ENCODE measurements around the gene GPR61. TPM values are rescaled to one million over a fixed set of nuclear protein-coding genes. Genes with fewer than 3 reads are reported as not detected.

The GPR61 gene
- total and polyA plus RNA-seq, 9 of the 15 experiments (the other 6 are each of a cell fraction or from before 2014, with no cell fraction given), result 0.04 to 1.1 (median 0.25) TPM; not detected in 4

DNA sequence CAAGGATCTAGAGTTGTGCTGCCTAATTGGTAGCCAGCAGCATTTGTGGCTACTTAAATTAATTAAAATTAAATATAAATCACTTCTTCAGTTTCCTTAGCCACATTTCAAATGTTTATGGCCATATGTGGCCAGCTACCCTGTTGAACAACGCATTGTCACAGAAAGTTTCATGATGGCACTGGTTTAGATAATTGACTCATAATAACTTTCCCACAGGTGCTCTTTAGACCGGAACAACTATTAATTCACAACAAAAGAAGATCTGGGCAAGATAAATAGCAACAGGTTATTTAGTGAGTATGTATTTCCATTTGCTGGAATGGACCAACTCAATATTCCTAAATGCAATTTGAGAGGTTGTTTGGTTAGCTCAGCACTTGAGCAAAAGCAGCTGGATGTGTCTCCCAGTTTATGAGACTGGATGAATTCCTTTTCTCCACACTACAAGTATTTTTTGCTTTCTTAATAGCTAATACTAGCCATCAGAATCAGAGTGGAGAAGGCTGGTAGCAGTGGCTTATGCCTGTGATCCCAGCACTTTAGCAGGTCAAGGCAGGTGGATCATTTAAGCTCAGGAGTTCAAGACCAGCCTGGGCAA is 26.5 kb upstream of the GPR61 start:
- POLR2A ChIA-PET, result interaction anchor here (0.5 to 1.2 kb wide), 5 partner anchors 9 to 44 kb away, joined by 3 to 4 read pairs (median 4); partner anchors contain the start of gene GNAI3
- ATAC-seq (no peak), DNase-seq (ENCODE audit: extremely low read depth in 1 of 4, low spot score in 3 of 4) (no peak), FAIRE-seq (no peak)
- BruUV-seq (replicated peaks), result no TSS peak
- no peak overlapping the region for H2AFZ ChIP-seq (ENCODE audit: low read depth, low read length)
- H3K27ac ChIP-seq (ENCODE audit: extremely low read depth, low read depth, low read length), result no peak overlapping the region
- peaks cover 5 to 27% of the 10 kb centered on the region in 2 experiments for H3K27me3 ChIP-seq (ENCODE audit: control insufficient read depth in 2 of 2, insufficient read depth in 2 of 2, low read length in 2 of 2)
- H3K4me2 ChIP-seq (ENCODE audit: insufficient read depth, low read length), result no peak overlapping the region
- WGBS (ENCODE audit: insufficient coverage, low coverage, missing lambda C conversion rate), result 12% methylated on average over 2 of the region's 2 CpGs
- in situ Hi-C loops (cut with MboI), result no loop called here
- peaks cover 1% of the 10 kb centered on the region; the same call in 1 of the 2 replicates for H4K20me1 ChIP-seq (replicated peaks; ENCODE audit: control insufficient read depth, insufficient read depth, low read length)
- intact Hi-C loops (cut with micrococcal nuclease), result no loop called here
- H3K4me3 ChIP-seq, result no peak overlapping the region
- H3K4me1 ChIP-seq (replicated peaks in 1 of 2; ENCODE audit: control insufficient read depth in 2 of 2, insufficient read depth in 2 of 2, low read length in 2 of 2), result peaks cover 0 to 19% of the 10 kb centered on the region in 2 experiments; a peak in 3 of 5 replicates
- H3K36me3 ChIP-seq (ENCODE audit: control insufficient read depth, insufficient read depth, low read length), result no peaks in the 10 kb centered on the region
- H3K9ac ChIP-seq (ENCODE audit: insufficient read depth in 1 of 2, low read depth in 2 of 2, low read length in 2 of 2), result no peak overlapping the region
- H3K9me3 ChIP-seq (replicated peaks; ENCODE audit: control insufficient read depth, insufficient read depth, low read depth, low read length), result no peaks in the 10 kb centered on the region
- H3K9me1 ChIP-seq (ENCODE audit: control insufficient read depth, insufficient read depth, low read length), result no peaks in the 10 kb centered on the region
- no peaks in the 10 kb centered on the region for H3K79me2 ChIP-seq (ENCODE audit: control insufficient read depth, insufficient read depth, low read length)
- CTCF ChIA-PET (ENCODE audit: low intra/inter-chr PET ratio), result no interaction called here
- TF ChIP-seq, protein P1, sequence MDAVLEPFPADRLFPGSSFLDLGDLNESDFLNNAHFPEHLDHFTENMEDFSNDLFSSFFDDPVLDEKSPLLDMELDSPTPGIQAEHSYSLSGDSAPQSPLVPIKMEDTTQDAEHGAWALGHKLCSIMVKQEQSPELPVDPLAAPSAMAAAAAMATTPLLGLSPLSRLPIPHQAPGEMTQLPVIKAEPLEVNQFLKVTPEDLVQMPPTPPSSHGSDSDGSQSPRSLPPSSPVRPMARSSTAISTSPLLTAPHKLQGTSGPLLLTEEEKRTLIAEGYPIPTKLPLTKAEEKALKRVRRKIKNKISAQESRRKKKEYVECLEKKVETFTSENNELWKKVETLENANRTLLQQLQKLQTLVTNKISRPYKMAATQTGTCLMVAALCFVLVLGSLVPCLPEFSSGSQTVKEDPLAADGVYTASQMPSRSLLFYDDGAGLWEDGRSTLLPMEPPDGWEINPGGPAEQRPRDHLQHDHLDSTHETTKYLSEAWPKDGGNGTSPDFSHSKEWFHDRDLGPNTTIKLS (IDR thresholded peaks at IDR 0.05; ENCODE audit: borderline replicate concordance, low read depth), result no peak
- TF ChIP-seq GTF2F1 (IDR thresholded peaks at IDR 0.05; ENCODE audit: low read depth, low read length) (no peak), SRSF3 (IDR thresholded peaks at IDR 0.05; ENCODE audit: insufficient read depth, low read length) (no peak), GATA2 (CRISPR knock-in tag; IDR thresholded peaks at IDR 0.05) (no peak), RBBP5 (IDR thresholded peaks at IDR 0.05; ENCODE audit: borderline replicate concordance, insufficient read depth, low read length, poor library complexity, severe bottlenecking) (no peak), SAP30 (IDR thresholded peaks at IDR 0.05; ENCODE audit: borderline replicate concordance, insufficient read depth, low read depth, low read length, poor library complexity, severe bottlenecking) (no peak)
- TF ChIP-seq, protein P2, sequence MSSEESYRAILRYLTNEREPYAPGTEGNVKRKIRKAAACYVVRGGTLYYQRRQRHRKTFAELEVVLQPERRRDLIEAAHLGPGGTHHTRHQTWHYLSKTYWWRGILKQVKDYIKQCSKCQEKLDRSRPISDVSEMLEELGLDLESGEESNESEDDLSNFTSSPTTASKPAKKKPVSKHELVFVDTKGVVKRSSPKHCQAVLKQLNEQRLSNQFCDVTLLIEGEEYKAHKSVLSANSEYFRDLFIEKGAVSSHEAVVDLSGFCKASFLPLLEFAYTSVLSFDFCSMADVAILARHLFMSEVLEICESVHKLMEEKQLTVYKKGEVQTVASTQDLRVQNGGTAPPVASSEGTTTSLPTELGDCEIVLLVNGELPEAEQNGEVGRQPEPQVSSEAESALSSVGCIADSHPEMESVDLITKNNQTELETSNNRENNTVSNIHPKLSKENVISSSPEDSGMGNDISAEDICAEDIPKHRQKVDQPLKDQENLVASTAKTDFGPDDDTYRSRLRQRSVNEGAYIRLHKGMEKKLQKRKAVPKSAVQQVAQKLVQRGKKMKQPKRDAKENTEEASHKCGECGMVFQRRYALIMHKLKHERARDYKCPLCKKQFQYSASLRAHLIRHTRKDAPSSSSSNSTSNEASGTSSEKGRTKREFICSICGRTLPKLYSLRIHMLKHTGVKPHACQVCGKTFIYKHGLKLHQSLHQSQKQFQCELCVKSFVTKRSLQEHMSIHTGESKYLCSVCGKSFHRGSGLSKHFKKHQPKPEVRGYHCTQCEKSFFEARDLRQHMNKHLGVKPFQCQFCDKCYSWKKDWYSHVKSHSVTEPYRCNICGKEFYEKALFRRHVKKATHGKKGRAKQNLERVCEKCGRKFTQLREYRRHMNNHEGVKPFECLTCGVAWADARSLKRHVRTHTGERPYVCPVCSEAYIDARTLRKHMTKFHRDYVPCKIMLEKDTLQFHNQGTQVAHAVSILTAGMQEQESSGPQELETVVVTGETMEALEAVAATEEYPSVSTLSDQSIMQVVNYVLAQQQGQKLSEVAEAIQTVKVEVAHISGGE (CRISPR knock-in tag; IDR thresholded peaks at IDR 0.05), result no peak
- TF ChIP-seq, protein P3, sequence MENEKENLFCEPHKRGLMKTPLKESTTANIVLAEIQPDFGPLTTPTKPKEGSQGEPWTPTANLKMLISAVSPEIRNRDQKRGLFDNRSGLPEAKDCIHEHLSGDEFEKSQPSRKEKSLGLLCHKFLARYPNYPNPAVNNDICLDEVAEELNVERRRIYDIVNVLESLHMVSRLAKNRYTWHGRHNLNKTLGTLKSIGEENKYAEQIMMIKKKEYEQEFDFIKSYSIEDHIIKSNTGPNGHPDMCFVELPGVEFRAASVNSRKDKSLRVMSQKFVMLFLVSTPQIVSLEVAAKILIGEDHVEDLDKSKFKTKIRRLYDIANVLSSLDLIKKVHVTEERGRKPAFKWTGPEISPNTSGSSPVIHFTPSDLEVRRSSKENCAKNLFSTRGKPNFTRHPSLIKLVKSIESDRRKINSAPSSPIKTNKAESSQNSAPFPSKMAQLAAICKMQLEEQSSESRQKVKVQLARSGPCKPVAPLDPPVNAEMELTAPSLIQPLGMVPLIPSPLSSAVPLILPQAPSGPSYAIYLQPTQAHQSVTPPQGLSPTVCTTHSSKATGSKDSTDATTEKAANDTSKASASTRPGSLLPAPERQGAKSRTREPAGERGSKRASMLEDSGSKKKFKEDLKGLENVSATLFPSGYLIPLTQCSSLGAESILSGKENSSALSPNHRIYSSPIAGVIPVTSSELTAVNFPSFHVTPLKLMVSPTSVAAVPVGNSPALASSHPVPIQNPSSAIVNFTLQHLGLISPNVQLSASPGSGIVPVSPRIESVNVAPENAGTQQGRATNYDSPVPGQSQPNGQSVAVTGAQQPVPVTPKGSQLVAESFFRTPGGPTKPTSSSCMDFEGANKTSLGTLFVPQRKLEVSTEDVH (IDR thresholded peaks at IDR 0.05; ENCODE audit: low read depth, partially characterized antibody), result no peak

Data from K562 (cell line).